Medulla oblongata (tissue), 1 donor: ENCODE measurements around the gene KCTD17.

Experiments
- DNase-seq: peaks from one replicate; pipeline ENCODE4 v3.0.0-alpha.2; 2015; ENCODE audit errors: extremely low spot score

KCTD17 gene

GRCh38 chr22:37043209-37043827 is 8.2 kb upstream of the KCTD17 start:
- DNase-seq, result no peak

DNA sequence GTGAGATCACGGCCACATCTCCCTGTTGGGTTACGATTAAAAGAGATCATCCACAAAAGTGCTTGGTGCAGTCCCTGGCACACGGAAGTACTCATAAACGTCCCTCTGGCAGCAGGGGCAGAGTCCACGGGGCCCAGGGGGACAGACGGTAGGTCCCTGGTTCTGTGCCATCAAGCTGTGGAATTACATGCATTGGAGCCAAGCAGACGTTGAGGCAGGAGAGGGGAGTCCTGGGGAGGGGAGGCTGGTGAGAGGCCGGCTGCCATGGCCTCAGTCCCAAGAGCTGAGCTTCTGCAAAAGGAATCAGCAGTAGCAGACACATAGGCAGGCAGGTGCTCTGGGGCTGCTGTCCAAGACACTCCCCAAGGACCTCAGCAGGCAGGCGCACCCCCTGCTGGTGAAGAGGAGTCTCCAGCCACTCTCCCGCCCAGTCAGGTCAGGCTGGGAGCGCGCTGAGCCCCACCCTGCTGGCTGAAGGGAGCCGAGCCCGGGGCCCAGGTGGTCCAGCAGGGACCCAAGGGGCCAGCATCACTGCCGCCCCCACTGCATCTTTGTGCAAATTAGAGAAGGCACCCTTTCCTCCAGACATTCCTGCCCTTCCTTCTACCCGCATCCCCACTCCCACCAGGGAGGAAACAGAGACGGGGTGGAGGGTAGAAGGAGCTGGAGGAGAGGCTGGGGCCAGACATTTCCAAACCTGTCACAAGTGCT is 7.6 kb upstream of the KCTD17 start:
- DNase-seq, result no peak

- DNase-seq, result no peak
Measured at GRCh38 chr22:37044634-37045625, 6.6 kb upstream of the KCTD17 start.

DNA sequence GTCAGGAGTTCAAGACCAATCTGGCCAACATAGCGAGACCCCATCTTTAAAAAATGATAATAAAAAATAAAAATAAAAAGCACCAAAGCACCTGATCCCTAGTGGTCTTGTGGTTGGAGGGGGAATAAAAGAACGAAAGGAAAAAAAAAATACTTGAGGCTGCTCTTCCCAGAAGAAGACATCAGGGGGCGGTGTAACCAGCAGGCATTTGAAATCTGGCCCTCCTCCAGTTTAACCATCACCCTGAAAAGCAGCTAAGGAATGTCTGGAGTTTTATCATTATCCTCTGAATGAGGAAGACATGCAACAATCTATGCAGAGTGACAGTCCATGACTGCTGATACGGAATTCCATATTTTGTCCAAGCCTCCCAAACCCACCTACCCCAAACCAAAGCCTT is 5.6 kb upstream of the KCTD17 start:
- DNase-seq, result no peak

- no peak for DNase-seq
Measured at GRCh38 chr22:37046589-37046988, 5.0 kb upstream of the KCTD17 start.

- DNase-seq, result no peak
Measured at GRCh38 chr22:37047006-37047405, 4.5 kb upstream of the KCTD17 start.

DNA sequence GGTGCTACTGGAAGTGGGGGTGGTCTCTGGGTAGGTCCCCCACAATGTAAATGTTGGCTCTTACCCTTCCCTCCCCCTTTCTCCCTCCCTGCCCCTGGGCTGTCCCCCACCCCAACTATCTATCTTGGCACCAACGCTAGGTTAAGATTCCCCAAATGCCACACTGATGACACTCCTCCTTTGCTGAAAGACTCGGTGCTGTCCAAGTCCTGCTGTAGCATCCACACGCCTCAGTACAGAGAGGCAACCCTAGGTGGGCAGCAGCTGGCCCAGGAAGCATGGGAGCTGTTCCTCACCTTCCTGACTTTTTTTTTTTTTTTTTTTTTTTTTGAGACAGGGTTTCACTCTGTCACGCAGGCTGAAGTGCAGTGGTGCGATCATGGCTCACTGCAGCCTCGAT is 3.4 kb upstream of the KCTD17 start:
- DNase-seq, result no peak

- no peak for DNase-seq
Measured at GRCh38 chr22:37049224-37049623, 2.3 kb upstream of the KCTD17 start.

DNA sequence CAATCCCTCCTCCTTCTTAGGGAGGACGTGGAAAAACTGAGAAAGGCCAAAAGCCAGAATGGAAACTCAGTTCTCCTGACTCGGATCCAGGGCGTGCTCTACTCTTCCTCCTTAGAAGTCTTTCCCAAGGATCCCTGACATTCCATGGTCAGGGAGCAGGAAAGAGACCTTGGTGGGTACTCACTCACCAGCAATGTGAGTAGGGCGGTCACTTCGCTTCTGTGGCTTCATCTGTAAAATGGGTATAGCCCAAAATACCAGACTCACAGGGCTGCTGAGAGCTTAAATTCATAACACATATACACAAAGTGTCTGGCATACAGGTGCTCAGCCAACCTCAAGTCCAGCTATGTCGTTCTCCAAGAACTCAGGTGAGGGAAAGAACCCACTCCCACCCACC is 629 bp upstream of the KCTD17 start:
- no peak for DNase-seq

DNA sequence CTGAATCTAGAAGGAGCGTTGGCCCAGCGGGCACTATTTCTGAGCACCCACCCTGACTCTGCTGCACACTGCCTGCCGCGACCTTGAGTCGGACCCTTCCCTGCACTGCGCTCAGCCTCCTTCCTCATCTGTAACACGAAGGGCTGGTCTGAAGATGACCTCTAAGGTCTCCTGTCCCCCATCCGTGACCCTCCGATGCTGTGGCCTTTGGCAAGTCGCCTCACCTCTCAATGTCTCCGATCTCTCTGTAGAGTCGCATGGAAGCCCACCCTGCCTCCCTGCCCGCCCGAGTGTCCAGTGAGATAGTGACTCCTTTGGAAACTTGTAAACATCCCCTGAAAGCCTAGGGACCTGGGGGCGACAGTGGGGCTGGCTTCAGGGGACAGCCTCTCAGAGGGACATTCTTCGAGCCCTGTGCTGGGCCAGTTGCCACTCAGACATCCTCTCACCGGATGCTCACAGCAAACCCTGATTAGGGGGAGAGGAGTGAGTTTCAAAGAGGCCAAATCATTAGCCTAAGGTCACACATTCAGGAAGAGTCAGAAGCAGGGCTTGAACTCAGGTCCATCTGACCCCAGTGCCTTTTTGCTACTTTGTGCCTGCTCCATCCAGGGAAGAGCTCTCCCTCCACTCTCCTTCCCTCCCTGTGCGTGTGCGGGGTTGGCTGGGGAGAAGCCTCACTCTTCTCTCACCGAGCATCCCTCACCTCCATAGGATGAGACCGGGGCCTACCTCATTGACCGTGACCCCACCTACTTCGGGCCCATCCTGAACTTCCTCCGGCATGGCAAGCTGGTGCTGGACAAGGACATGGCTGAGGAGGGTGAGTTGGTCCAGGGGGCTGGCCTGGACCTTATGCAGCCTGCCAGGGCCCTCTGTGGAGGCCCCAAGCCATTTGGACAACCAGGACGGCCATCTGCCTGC is 1.1 kb downstream of the KCTD17 start:
- no peak for DNase-seq

DNA sequence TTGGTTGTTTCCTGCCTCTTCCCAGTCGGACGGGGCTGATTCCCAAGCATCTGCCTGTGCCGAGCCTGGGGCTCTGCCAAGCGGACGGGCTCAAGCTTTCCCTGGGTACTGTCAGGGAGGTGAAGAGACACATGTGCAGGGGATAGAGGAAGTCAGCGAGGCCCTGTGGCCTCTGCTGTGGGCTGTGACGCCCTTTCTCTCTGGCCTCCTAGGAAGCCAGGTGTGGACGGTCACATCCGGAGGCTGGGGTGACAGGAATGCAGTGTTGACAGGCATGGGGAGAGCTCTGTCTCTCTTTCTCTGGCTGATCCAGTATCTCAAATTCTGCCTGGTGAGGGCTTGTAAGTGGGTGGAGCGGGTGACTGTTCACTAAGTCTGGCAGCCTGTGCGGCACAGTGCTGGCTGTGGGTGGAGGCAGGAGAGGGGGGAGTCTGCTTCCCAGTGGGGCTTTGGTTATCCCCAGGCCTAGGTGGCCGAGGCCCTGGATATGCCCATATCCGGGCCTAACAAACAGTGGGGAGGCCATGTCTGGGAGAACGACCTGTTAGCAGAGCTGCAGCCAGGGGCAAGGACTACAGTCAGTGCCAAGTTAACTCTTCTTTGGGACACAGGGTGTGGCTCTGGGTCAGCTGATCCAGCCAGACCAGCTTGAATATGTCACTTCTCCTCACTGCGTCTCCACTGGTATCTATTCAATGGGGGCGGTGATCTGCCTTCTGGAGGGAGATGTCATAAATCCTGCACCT is 1.9 kb downstream of the KCTD17 start:
- DNase-seq, result no peak

DNA sequence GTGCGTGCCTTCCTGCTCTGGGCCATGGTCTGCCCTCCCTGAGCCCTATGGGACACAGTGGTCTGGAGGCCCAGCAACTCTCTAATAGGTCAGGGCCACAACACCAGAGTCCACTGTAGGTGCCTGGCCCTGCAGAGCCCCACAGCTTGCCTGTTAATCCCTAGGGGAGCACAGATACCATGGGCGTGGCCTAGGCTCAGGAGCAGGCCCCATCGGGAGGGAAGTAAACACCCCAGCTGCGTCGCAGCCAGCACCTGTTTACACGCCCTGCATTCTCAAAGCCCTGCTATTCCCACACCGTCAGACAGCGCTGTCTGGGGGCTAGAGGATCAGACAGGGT is 2.5 kb downstream of the KCTD17 start:
- no peak for DNase-seq

GRCh38 chr22:37054600-37055365 is 3.2 kb downstream of the KCTD17 start:
- no peak for DNase-seq

- DNase-seq, result no peak
Measured at GRCh38 chr22:37056246-37056645, 4.7 kb downstream of the KCTD17 start.

DNA sequence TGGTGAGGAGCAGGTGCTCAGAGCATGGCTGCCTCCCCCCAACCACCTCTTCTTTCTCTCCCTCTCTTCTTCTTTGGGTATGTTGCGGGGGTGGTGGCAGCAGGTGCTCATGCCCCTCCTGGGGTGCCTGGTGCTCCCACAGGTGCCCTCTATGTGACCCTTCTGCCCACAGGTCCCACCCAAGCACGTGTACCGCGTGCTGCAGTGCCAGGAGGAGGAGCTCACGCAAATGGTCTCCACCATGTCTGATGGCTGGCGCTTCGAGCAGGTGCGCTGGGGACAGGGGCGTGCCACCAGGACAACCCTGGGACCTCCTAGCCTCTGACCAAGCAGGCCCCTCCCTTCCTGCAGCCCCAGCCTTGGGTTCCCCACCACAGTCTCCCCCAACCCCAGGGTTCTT is 5.7 kb downstream of the KCTD17 start:
- DNase-seq, result no peak

DNA sequence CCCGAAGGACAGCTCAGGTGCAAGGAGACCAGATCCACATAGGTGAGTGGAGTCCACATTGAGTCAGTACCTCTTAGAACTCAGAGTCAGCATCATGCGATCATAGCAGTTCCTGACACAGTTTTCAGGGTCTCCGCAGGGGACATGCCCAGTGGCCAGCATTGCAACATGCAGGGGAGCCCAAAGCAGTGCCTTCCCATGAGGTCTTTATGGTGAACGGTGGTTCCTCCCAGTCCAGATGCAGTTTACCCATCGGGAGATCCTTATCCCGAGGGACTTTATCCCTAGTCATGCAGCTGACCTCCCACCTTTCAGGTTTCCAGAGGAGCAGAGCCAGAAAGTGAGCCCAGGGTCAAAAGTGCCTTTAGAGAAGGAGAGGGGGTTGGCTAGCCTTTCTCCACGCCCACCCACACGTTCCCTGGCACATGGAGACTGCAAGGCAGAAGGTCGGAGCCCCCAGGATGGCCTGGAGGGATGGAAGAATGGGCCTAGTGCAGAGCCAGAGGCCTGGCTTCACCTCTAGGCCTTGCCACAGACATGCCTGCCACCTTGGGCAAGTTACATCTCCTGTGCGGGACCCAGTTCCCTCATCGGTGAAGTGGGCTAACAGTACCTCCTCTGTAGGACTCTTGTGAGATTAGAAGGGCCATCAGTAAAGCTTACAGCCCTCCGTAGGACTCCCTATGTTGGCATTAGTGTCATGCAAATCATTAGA is 6.4 kb downstream of the KCTD17 start:
- no peak for DNase-seq

GRCh38 chr22:37058917-37059701 is 7.6 kb downstream of the KCTD17 start:
- DNase-seq, result no peak

DNA sequence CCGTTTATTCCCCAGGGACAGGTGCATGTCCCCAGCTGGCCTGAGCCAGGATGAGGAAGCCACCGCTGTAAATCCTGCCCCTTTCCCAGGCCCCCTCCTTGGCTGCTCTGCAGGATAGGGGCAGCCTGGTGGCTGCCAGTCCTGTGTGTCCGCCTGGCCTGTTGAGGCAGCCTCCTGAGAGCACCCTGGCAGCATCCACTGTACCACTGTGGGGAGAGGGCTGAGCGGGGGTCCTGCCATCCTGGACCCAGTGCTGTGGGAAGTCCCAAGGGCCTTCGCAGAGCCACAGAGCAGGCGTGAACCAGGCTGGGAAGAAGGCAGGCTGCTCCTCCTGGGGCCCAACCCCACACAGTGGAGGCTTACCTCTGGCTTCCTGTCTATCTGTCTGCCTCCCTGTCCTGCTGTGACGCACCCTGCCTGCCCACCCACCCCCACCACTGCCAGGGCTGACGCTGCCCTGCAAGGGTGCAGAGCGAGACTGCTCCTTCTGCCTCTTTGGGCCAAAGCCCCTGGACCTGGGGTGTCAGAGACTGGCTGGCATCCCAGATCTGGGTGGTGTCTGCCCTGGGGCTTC is 8.4 kb downstream of the KCTD17 start:
- DNase-seq, result no peak
